Ovary (tissue), 3 donors: ENCODE results near the gene SLC25A53.

Source experiments
- EP300 ChIP-seq: sonication (generic); formaldehyde crosslinking; IDR thresholded peaks from one replicate; pipeline ENCODE4 v1.6.1; 2017; ENCODE audit warnings: antibody characterized with exemption
- POLR2A ChIP-seq: fragments of 450-650 bp; IDR thresholded peaks from one replicate; pipeline ENCODE4 v1.6.1; 2017; ENCODE audit warnings: antibody characterized with exemption, mild to moderate bottlenecking, moderate library complexity
- TF ChIP-seq, protein P1 (sequence below), 3 donors: fragments of 450-650 bp in 2 of 3; fragments of 200-600 bp in 1 of 3; IDR thresholded peaks; one replicate each; pipeline versions ENCODE4 v1.5.1 to v1.8.0; 2016 to 2022; ENCODE audit warnings: antibody characterized with exemption in 3 of 3, mild to moderate bottlenecking in 1 of 3
- donor health status: DM: no; HTN: no; CAD: no.

GRCh38 chrX:104166735-104167436 is 10.1 kb upstream of the SLC25A53 start:
- TF ChIP-seq POLR2A (no peak), EP300 (no peak)
- TF ChIP-seq, protein P1, sequence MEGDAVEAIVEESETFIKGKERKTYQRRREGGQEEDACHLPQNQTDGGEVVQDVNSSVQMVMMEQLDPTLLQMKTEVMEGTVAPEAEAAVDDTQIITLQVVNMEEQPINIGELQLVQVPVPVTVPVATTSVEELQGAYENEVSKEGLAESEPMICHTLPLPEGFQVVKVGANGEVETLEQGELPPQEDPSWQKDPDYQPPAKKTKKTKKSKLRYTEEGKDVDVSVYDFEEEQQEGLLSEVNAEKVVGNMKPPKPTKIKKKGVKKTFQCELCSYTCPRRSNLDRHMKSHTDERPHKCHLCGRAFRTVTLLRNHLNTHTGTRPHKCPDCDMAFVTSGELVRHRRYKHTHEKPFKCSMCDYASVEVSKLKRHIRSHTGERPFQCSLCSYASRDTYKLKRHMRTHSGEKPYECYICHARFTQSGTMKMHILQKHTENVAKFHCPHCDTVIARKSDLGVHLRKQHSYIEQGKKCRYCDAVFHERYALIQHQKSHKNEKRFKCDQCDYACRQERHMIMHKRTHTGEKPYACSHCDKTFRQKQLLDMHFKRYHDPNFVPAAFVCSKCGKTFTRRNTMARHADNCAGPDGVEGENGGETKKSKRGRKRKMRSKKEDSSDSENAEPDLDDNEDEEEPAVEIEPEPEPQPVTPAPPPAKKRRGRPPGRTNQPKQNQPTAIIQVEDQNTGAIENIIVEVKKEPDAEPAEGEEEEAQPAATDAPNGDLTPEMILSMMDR (IDR thresholded peaks at IDR 0.05), result no peak
